GM12878 (cell line): ENCODE data around the gene LPAR5.

ENCODE experiments used
- CBX5 ChIP-seq: sonication (generic); IDR thresholded peaks from 2 replicates; pipeline ENCODE4 v1.6.1; 2016; ENCODE audit warnings: low read depth, moderate library complexity, mild to moderate bottlenecking, inconsistent platforms
- CTCF ChIP-seq, 3 experiments: IDR thresholded peaks in 2 of 3; conservative IDR thresholded peaks in 1 of 3; 2 replicates each; pipeline ENCODE4 v1.5.1; 2011; ENCODE audit warnings: low read depth in 3 of 3, low read length in 3 of 3, mild to moderate bottlenecking in 3 of 3, control low read depth in 2 of 3, moderate library complexity in 2 of 3, inconsistent platforms in 1 of 3, mixed read lengths in 1 of 3; ENCODE audit not compliant: control insufficient read depth in 2 of 3, insufficient read depth in 1 of 3; ENCODE audit errors: extremely low read depth in 1 of 3
- ELK1 ChIP-seq: IDR thresholded peaks from 2 replicates; pipeline ENCODE4 v1.6.1; 2012; ENCODE audit warnings: low read depth, low read length, improper control_type of control experiment
- FOS ChIP-seq: IDR thresholded peaks from 3 replicates; pipeline ENCODE4 v1.6.1; 2011; ENCODE audit warnings: borderline replicate concordance; ENCODE audit not compliant: insufficient read length; ENCODE audit errors: extremely low read depth
- MTA2 ChIP-seq: fragments of 450-650 bp; IDR thresholded peaks from 2 replicates; pipeline ENCODE4 v1.6.1; 2016; ENCODE audit warnings: low read depth, mild to moderate bottlenecking, moderate library complexity
- POLR2A ChIP-seq: IDR thresholded peaks from 2 replicates; pipeline ENCODE4 v1.6.1; 2011; ENCODE audit warnings: low read depth, mild to moderate bottlenecking, low read length
- RAD21 ChIP-seq: IDR thresholded peaks from 2 replicates; pipeline ENCODE4 v1.6.1; 2011; ENCODE audit warnings: mild to moderate bottlenecking, low read depth, low read length, moderate library complexity; ENCODE audit not compliant: insufficient read depth
- RELA ChIP-seq: fragments of 450-650 bp; IDR thresholded peaks from 2 replicates; pipeline ENCODE4 v1.8.0; 2014; ENCODE audit warnings: borderline replicate concordance; ENCODE audit not compliant: partially characterized antibody
- SPI1 ChIP-seq: IDR thresholded peaks from 2 replicates; pipeline ENCODE4 v1.6.1; 2011; ENCODE audit warnings: low read depth, mild to moderate bottlenecking, low read length, moderate library complexity, borderline replicate concordance; ENCODE audit not compliant: insufficient read depth
- TCF7 ChIP-seq: IDR thresholded peaks from 2 replicates; pipeline ENCODE4 v1.6.1; 2014; ENCODE audit warnings: antibody characterized with exemption, borderline replicate concordance
- USF1 ChIP-seq: IDR thresholded peaks from 2 replicates; pipeline ENCODE4 v1.6.1; 2011; ENCODE audit warnings: borderline replicate concordance, low read depth, mild to moderate bottlenecking, moderate library complexity, mixed read lengths, low read length; ENCODE audit not compliant: insufficient read depth; ENCODE audit errors: extremely low read length
- ZBTB40 ChIP-seq: fragments of 450-650 bp; IDR thresholded peaks from 2 replicates; pipeline ENCODE4 v1.6.1; 2016; ENCODE audit warnings: mild to moderate bottlenecking, moderate library complexity, borderline replicate concordance
- ZNF24 ChIP-seq: fragments of 450-650 bp; IDR thresholded peaks from 2 replicates; pipeline ENCODE4 v1.6.1; 2017; ENCODE audit warnings: antibody characterized with exemption, mild to moderate bottlenecking

GRCh38 chr12:6630736-6631135, 5.0 kb downstream of the LPAR5 start:
- TF ChIP-seq SPI1: no peak
- no peak for TF ChIP-seq CBX5
- TF ChIP-seq CTCF (IDR thresholded peaks at IDR 0.05 in 2 of 3, conservative IDR thresholded peaks at IDR 0.05 in 1 of 3; ENCODE audit: control insufficient read depth in 2 of 3, extremely low read depth in 1 of 3, insufficient read depth in 1 of 3, low read depth in 3 of 3, low read length in 3 of 3): no peak
- no peak for TF ChIP-seq RELA
- TF ChIP-seq FOS: no peak
- TF ChIP-seq TCF7: no peak
- no peak for TF ChIP-seq MTA2
- TF ChIP-seq ZBTB40: no peak
- TF ChIP-seq RAD21: no peak
- no peak for TF ChIP-seq ELK1
- no peak for TF ChIP-seq POLR2A
- no peak for TF ChIP-seq USF1
- no peak for TF ChIP-seq ZNF24
